GM04504 (cell line): ENCODE data around the gene CERS6.
A peak's percentile ranks its signal among the peaks of the same experiment; 100 is the strongest.
"Not testable (repeated sequence)": the region's sequence is repeated elsewhere in the genome, so short reads cannot be mapped to it uniquely, and the experiment has no call there.

Experiments used
- DNase-seq: peaks from one replicate; pipeline ENCODE4 v3.0.0-alpha.2; 2012; ENCODE audit warnings: low read depth

The CERS6 gene

DNA sequence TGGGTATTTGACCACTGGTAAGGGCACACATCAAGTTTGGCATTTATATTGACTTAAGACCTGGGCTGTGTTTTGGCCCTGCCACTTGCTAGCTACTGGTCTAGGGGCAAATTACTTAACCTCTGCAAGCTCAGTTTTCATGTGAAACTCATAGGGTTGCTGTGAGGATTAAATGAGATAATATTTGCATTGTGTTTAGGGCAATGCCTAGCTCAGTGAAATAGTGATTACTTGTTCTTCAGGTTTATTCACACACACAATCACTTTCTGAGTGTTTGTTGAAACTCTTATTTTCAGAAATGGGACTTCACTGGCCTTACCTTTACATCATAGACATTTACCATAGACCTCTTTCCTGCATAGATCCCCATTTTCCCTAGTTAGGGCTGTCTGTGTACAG is 12.3 kb downstream of the CERS6 start:
- no peak for DNase-seq

GRCh38 chr2:168469281-168469988 is 13.4 kb downstream of the CERS6 start:
- no peak for DNase-seq

DNA sequence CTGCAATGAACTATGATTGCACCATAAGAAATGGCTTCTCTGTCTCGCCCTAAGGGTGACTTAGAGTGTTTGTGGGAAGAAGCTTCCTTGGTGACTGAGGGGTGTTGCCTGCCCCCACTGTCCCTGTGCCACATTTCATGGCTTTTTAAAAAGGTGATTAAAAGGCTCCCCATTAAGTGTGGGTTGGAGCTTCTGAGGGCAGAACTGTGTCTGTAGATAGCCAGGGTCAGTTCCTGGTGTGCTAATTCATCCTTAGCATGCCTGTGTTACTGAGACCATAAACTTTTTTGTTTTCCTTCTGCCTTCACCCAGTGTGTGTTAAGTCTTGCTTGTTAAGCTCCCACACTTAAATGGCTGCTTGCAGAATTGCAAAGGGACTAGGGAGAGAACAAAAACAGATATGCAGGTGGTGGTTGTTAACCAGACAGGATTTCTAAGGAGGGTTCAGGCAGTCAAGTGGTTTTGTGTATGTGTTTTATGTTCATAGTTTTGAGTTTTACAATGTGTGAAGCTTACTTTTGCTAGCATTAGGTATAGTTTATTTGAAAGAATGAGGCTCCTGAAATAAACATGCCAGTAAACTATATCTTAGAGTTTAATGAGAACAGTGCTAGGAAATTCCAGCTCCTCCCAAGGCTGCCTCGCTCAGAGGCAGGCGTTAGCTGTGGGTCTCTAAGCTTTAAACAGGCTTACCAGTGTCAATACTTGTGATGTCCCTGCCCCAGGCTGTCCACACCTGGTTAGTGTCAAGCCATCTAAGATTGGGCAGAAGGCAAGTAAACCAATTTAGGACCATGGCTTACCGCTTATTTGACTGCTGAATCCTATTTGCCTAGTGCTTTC is 14.5 kb downstream of the CERS6 start:
- DNase-seq = no peak

DNA sequence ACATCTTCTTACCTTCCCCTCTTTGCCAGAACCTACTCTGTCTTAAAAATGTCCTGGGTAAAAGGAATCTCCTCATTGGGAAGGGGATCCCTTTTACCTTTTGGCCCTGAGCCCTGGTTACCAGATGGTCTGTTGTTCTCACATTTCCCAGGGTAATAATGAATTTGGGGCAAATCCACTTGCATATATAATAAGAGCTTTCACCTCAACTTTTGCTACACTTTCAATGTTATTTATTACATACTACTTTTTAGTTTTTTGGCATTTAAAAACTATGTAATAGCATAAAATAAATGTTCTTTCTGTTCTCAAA is 15.0 kb downstream of the CERS6 start:
- no peak for DNase-seq

- no peak for DNase-seq
These were observed 19.6 kb downstream of the CERS6 start for GRCh38 chr2:168475636-168476035.

GRCh38 chr2:168478206-168478605 is 22.1 kb downstream of the CERS6 start:
- no peak for DNase-seq

GRCh38 chr2:168480356-168480755 is 24.3 kb downstream of the CERS6 start:
- no peak for DNase-seq

- DNase-seq = no peak
These were observed 24.9 kb downstream of the CERS6 start for GRCh38 chr2:168480825-168481585.

GRCh38 chr2:168482269-168482668 is 26.2 kb downstream of the CERS6 start:
- DNase-seq = no peak

DNA sequence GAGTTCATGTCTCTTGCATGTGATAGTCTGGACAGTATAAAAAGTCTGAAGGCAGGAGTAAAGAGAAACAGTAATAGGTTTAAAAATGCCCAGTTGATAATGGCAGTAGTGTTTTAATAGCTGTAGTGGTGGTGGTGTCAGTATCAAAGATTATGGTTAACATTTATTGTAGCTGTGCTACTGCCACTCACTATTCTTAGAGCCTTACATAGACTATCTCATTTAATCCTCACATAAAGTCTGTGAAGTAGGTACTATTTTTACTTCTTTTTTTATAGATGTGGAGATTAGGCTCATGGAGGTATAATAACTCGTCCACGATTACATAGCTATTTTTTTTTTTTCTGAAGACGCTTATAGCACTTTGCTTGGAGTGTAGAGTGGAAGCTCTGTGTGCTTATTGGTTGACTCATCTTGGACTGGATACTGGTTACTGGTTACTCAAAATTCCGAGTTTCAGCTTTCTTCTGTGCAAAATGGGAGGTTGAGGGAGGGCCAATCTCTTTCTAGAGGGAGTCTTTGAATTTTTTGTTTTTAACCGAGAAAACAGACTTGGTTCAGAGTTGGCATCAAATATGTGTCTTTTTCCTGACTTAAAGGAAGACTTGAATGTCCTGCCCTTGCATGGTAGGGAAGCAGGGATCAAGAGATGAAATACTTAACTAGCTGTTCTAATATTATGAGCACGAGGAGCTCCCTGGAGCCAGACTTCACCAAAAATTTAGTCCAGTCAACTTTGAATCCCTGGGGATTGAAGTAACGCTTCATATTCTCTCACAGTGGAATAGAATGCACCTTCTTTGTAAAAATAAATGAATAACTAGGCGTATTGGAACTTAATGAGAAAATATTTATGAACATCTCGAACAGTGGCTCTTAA is 27.1 kb downstream of the CERS6 start:
- DNase-seq = no peak

- DNase-seq = no peak
These were observed 30.4 kb downstream of the CERS6 start for GRCh38 chr2:168486477-168486876.

DNA sequence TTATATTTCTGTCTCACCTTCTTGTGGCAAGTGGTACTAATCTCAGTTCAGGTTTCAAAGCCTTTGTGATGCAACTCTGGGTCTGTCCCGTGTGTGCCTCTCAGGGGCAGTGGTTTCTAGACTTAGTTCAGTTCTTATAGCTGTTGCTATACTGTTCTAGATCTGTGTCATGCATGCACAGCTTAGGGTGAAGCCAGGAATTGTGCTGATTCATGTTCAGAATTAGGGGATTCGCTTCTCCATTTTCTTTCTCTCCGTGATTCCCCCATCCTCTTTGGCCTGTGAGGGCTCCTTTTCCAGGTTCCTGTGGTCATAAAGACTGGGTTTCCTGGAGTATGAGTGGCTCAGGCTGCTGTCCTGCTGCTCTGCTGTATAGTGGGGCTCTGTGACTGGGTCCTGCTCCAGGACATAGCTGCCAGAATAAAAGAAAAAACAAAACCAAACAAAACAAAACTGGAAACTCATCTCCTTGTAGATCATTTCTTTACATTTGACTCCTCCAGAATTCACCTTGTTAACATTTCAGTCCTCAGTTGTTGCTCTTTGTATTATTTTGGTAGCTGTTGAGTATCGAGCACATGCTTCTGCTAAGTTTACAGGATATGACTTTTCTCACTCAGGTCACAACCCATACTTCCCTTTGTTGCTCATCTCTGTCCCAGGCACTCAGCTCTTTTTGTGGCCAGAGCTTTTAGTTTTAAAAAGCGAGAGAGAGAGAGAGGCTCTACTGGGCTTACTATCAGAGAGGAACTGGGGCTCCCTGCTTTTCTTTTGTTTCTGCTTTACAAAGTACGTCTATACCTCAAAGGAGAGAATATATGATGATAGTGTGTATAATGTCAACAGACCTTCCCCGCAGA is 34.2 kb downstream of the CERS6 start:
- peak; percentile 16 for DNase-seq

- DNase-seq = no peak
These were observed 35.0 kb downstream of the CERS6 start for GRCh38 chr2:168490946-168491605.

- DNase-seq = not testable (repeated sequence)
These were observed 35.7 kb downstream of the CERS6 start for GRCh38 chr2:168491728-168492127.

DNA sequence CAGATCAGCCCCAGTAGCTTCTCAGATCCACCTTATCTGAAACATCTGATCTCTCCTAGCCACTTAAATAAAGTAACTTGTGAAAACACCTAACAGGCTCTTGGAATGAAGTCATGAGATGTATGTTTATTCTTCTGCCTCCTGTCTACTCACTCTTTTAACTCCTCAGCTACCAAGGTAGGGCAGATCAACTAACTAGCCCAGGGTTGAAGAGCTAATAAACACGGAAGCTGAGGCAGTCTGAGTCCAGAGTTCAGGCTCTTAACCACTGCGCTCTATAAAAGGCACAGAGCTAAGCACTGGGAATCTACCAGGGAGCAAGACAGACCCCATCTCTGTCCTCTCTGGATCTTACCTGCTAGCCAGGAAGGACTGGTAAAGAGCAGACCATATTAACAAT is 37.1 kb downstream of the CERS6 start:
- DNase-seq = not testable (repeated sequence)

GRCh38 chr2:168494190-168494711 is 38.2 kb downstream of the CERS6 start:
- DNase-seq = no peak

GRCh38 chr2:168495524-168495923 is 39.5 kb downstream of the CERS6 start:
- no peak for DNase-seq

GRCh38 chr2:168496906-168497305 is 40.8 kb downstream of the CERS6 start:
- DNase-seq = no peak

DNA sequence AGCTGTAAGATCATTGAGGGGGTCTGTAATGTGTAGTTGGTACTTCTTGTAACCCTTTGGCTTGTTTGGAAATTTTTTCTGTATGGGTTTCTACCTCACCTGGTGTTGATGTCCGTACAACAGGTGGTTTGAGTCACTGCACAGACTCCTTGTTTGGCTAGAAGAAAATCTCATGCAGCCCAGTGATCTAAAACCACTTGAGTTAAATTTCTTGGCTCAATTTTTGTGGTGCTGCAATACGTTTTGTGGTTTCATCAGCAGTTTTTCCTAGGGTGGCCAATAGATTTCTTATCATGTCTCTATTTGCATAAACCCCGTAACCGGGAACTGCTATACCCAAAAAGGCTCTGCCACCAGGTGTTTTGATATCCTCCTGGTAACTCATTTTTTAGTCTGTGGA is 43.4 kb downstream of the CERS6 start:
- no peak for DNase-seq

DNA sequence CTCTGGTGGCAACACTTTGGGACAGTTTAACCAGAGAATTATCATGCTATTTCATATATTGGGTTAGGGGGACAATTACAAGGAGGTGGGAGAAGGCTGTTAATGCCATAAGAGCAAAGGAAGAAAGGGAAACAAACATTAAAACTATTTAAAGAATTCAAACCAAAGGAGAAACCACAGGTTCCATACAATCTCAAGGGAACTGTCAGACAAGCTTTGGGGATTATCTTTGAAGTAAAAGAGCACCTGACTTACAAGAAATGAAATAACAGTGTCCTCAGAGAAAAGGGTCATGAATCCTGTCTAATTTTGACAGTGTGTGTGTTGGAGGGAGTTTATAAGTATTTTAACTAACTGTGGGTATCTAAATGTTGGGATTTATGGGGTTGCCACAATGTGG is 44.4 kb downstream of the CERS6 start:
- no peak for DNase-seq
